Thyroid gland (tissue), 4 donors: ENCODE results near the gene IRF2BPL. TPM values are rescaled to one million over a fixed set of nuclear protein-coding genes. Genes with fewer than 3 reads are reported as not detected.

Experiments
- DNase-seq, 2 donors: peaks; one replicate each; pipeline ENCODE4 v3.0.0-alpha.2; 2019
- H3K27ac ChIP-seq, 3 donors: fragments of 200-600 bp; sonication (generic); 1 replicate in 2 of 3; 2 replicates in 1 of 3; pipeline ENCODE4 v1.5.1; 2016 to 2019; ENCODE audit warnings: mild to moderate bottlenecking in 1 of 3, moderate library complexity in 1 of 3
- H3K27me3 ChIP-seq: fragments of 200-600 bp; sonication (generic); one replicate; pipeline ENCODE4 v1.5.1; 2019
- H3K36me3 ChIP-seq, 2 donors: fragments of 200-600 bp; sonication (generic); one replicate each; pipeline ENCODE4 v1.5.1; 2016 to 2019
- H3K4me1 ChIP-seq, 2 donors: fragments of 200-600 bp; sonication (generic); one replicate each; pipeline ENCODE4 v1.5.1; 2017 to 2019
- H3K4me3 ChIP-seq, 3 donors: fragments of 200-600 bp; sonication (generic); replicated peaks in 1 of 3; 1 replicate in 2 of 3; 2 replicates in 1 of 3; pipeline ENCODE4 v1.5.1; 2016; ENCODE audit warnings: mild to moderate bottlenecking in 1 of 3
- H3K9me3 ChIP-seq: fragments of 200-600 bp; sonication (generic); one replicate; pipeline ENCODE4 v1.5.1; 2017
- POLR2A ChIP-seq, 2 donors: fragments of 450-650 bp; IDR thresholded peaks; one replicate each; pipeline ENCODE4 v1.6.1; 2017; ENCODE audit warnings: antibody characterized with exemption in 2 of 2, mild to moderate bottlenecking in 2 of 2, moderate library complexity in 1 of 2
- WGBS, 2 donors: methylation state at CpG; one replicate each; pipeline ENCODE4 v1.1.5; 2017; 5-methylcytosine and 5-hydroxymethylcytosine counted together
- intact Hi-C: fragments of 100-400 bp; cut with DNase I; formaldehyde crosslinking; loops from one replicate; pipeline ENCODE4 v1.15.1; 2023
- total RNA-seq, 4 donors: library from RNA; depleted of rRNA; stranded (reverse); fragments of >200 nt; gene quantifications; one replicate each; pipeline ENCODE4 v1.2.3, GENCODE V29; 2016
- TF ChIP-seq, protein P1 (sequence below), 6 experiments: fragments of 200-600 bp in 3 of 6; fragments of 450-650 bp in 3 of 6; sonication (generic) in 3 of 6; IDR thresholded peaks; one replicate each; pipeline ENCODE4 v1.5.1; 2016 to 2019; ENCODE audit warnings: antibody characterized with exemption in 6 of 6, mild to moderate bottlenecking in 2 of 6, inconsistent platforms in 1 of 6, moderate library complexity in 1 of 6

Gene IRF2BPL
- total RNA-seq, 4 donors from 2014 or later, result 43.9 to 103 (median 78.4) TPM

DNA sequence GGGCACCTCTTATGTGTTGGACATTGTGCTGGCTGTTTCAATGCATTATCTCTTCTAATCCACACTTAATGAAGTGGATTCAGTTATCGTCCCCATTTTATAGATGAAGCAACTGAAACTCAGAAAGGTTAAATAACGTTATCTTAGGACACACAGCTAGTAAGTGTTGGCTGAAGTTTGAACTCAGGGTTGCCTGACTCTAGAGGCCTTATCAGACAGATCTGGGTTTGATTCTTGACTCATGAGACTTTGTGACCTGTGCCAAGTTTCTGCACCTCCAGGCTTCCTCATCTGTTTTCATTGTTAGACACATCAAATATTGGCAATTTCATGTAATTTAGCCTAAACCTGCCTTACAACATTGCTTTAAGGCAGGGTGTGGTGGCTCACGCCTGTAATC, 18.2 kb upstream of the IRF2BPL start:
- intact Hi-C loops, result no loop called here
- Histone ChIP-seq H3K27ac (no peak overlapping the region), H3K27me3 (no peaks in the 10 kb centered on the region), H3K4me3 (no peak overlapping the region), H3K9me3 (no peaks in the 10 kb centered on the region), H3K4me1 (peaks cover 51 to 54% of the 10 kb centered on the region in 2 donors), H3K36me3 (no peaks in the 10 kb centered on the region)
- TF ChIP-seq POLR2A (IDR thresholded peaks at IDR 0.05), result no peak
- TF ChIP-seq, protein P1, sequence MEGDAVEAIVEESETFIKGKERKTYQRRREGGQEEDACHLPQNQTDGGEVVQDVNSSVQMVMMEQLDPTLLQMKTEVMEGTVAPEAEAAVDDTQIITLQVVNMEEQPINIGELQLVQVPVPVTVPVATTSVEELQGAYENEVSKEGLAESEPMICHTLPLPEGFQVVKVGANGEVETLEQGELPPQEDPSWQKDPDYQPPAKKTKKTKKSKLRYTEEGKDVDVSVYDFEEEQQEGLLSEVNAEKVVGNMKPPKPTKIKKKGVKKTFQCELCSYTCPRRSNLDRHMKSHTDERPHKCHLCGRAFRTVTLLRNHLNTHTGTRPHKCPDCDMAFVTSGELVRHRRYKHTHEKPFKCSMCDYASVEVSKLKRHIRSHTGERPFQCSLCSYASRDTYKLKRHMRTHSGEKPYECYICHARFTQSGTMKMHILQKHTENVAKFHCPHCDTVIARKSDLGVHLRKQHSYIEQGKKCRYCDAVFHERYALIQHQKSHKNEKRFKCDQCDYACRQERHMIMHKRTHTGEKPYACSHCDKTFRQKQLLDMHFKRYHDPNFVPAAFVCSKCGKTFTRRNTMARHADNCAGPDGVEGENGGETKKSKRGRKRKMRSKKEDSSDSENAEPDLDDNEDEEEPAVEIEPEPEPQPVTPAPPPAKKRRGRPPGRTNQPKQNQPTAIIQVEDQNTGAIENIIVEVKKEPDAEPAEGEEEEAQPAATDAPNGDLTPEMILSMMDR (IDR thresholded peaks at IDR 0.05), result no peak
- no peak for DNase-seq
- 83% methylated on average over 3 of the region's 3 CpGs for WGBS, 2 donors

DNA sequence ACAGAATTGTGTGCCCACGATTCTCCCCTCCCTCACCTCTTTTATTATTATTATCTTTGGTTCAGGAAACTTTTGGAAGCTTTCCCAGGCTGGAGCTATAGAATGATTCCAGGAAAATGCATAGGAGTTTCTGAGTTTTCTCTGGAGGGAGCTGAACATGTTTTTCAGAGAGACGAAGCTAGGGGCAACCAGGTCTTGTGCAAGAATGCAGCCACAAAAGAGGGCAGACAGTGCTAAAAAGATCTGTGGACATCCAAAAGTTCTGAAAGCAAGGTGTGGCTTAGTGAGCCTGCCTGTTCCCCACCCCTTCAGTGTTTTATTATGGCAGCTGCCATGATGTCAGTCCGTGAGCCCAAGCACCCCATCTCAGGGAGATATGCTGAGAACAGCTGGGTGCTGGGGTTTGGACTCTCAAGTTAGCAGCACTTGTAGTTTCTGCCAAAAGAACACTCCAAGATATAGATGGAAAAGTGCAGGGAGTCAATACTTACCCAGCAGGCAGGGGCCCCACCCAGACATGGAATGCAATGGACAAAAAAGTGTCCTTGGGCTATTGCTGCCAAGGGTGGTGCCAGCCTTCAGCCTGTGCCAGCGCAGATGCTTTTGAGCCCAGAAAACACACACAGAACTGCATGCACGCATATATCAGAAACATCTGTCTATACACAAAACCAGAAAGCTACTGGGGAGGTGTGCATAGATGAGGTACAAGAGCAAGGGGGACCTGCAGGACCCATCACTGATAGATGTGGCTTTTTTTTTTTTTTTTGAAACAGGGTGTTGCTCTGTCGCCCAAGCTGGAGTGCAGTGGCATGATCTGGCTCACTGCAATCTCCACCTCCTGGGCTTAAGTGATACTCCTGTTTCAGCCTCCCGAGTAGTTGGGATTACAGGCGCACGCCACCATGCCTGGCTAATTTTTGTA, 17.0 kb upstream of the IRF2BPL start:
- H3K4me1 ChIP-seq, result peaks cover 59 to 61% of the 10 kb centered on the region in 2 donors
- TF ChIP-seq, protein P1 (IDR thresholded peaks at IDR 0.05), result peak in 1 of 6 experiments; percentile 23
- TF ChIP-seq POLR2A (IDR thresholded peaks at IDR 0.05), result peak in 1 of 2 donors; percentile 31
- DNase-seq, result peak; percentile 83 to 86
- H3K4me3 ChIP-seq, result no peak overlapping the region
- 37 to 40% methylated on average over 9 of the region's 9 CpGs for WGBS, 2 donors
- H3K9me3 ChIP-seq, result no peaks in the 10 kb centered on the region
- H3K27me3 ChIP-seq, result no peaks in the 10 kb centered on the region
- no peaks in the 10 kb centered on the region for H3K36me3 ChIP-seq
- peak overlapping the region; percentile 86 to 100 (median 97) for H3K27ac ChIP-seq
- intact Hi-C loops, result no loop called here

DNA sequence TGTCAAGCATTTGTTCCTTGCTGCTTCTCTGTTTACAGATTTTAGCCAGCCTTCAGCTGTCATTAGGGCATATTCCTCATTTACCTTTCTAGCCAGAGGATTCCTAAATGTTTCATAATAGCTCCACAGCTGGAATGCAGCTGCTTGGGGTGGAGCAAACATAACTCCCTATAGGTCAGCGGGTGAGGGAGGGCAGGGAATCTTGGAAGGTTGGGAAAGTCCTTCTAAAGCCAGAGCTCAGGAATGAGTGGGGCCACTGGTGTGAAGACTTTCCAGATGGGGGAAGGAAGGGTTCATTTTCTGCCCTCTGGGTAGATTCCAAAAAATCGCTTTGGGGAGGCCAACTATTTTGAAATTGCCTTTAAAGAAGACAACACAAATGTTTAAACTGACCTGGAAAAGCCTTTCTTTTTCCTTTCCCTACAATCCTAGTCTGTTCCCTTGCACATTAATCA, 16.3 kb upstream of the IRF2BPL start:
- Histone ChIP-seq H3K4me1 (peaks cover 63 to 64% of the 10 kb centered on the region in 2 donors), H3K4me3 (no peak overlapping the region)

DNA sequence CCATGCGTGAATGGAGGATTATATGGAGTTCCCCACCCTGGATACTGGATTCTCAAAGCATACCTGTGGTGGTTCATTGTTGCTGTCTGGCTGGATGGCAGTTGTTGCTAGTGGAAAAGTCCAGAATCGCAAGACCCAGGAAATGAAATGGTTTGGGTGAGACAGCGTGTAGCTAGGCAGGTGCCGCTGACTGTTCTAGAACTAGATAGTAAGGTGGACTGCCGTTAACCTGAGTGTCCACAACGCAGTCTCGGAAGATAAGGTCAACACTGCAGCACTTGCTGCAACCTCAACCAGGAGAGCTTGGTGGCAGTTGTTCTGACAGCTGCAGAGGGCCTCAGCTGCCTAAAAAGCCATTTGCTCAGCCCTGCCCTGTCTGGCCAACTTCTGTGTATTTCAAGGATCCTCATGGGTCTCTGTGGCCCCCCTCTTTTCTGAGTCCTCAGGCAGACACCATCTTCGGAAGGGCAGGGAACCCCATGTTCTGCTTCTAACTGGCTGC, 15.5 kb upstream of the IRF2BPL start:
- WGBS, 2 donors, result 66 to 74% methylated on average over 8 of the region's 8 CpGs
- H3K4me3 ChIP-seq, result no peak overlapping the region
- no peaks in the 10 kb centered on the region for H3K9me3 ChIP-seq
- peak overlapping the region; percentile 86 to 100 (median 97) for H3K27ac ChIP-seq
- peak; percentile 42 to 61 for DNase-seq
- intact Hi-C loops, result no loop called here
- peaks cover 71% of the 10 kb centered on the region in 2 donors for H3K4me1 ChIP-seq
- no peaks in the 10 kb centered on the region for H3K36me3 ChIP-seq
- peak in 1 of 2 donors; percentile 16 for TF ChIP-seq POLR2A (IDR thresholded peaks at IDR 0.05)
- TF ChIP-seq, protein P1 (IDR thresholded peaks at IDR 0.05), result no peak
- no peaks in the 10 kb centered on the region for H3K27me3 ChIP-seq

More for the DNA sequence above, 16.3 kb upstream of the IRF2BPL start:
- Histone ChIP-seq H3K27ac (peak overlapping the region; percentile 86 to 100 (median 97)), H3K27me3 (no peaks in the 10 kb centered on the region), H3K36me3 (no peaks in the 10 kb centered on the region), H3K9me3 (no peaks in the 10 kb centered on the region)
- WGBS, 2 donors, result 42% methylated on average over 2 of the region's 2 CpGs
- TF ChIP-seq, protein P1 (IDR thresholded peaks at IDR 0.05), result no peak
- TF ChIP-seq POLR2A (IDR thresholded peaks at IDR 0.05), result no peak
- intact Hi-C loops, result no loop called here
- DNase-seq, result no peak
